Sciatic nerve (tissue), 1 donor: ENCODE data around the gene NEURL1. TPM values are rescaled to one million over a fixed set of nuclear protein-coding genes. Genes with fewer than 3 reads are reported as not detected.

ENCODE experiments used
- total RNA-seq: library from RNA; stranded (reverse); fragmentation: NEBNext Ultra II Directional; extraction: Animal tissue kit (Norgen Biotek cat#: 25700); gene quantifications from one replicate; pipeline ENCODE4 v1.2.1, GENCODE V29; 2021
- donor health status: DM: no; HTN: no; CAD: no.

The NEURL1 gene
- total RNA-seq, 1 donor from 2014 or later = 0.36 TPM

Other genes starting within 250 kb of the NEURL1 start
- gene RPEL1, start 247.8 kb upstream of the NEURL1 start, total RNA-seq = not detected
- gene INA, start 216.6 kb upstream of the NEURL1 start, total RNA-seq = not detected
- 10.2 TPM for gene PCGF6, start 142.6 kb upstream of the NEURL1 start, total RNA-seq
- gene TAF5, start 125.7 kb upstream of the NEURL1 start, total RNA-seq = 4.7 TPM
- gene ATP5MK, start 97.2 kb upstream of the NEURL1 start, total RNA-seq = 195 TPM
- gene PDCD11, start 97.1 kb upstream of the NEURL1 start, total RNA-seq = 21.0 TPM
- gene CALHM2, start 41.3 kb upstream of the NEURL1 start, total RNA-seq = 46.3 TPM
- gene CALHM1, start 34.8 kb upstream of the NEURL1 start, total RNA-seq = not detected
- gene CALHM3, start 14.5 kb upstream of the NEURL1 start, total RNA-seq = not detected